Muscle layer of colon (tissue), 2 donors: ENCODE results near the gene NUAK2.
A peak's percentile ranks its signal among the peaks of the same experiment; 100 is the strongest.

Experiments
- H3K27ac ChIP-seq: one replicate; pipeline ENCODE4 v1.7.0; 2013; ENCODE audit warnings: low read depth, mild to moderate bottlenecking, low read length, moderate library complexity
- H3K27me3 ChIP-seq, 2 donors: one replicate each; pipeline ENCODE4 v1.7.0; 2013; ENCODE audit warnings: low read length in 2 of 2, mild to moderate bottlenecking in 2 of 2; ENCODE audit not compliant: insufficient read depth in 2 of 2, control insufficient read depth in 1 of 2
- H3K36me3 ChIP-seq: one replicate; pipeline ENCODE4 v1.7.0; 2013; ENCODE audit warnings: mild to moderate bottlenecking, low read length; ENCODE audit not compliant: insufficient read depth
- H3K4me1 ChIP-seq: one replicate; pipeline ENCODE4 v1.7.0; 2013; ENCODE audit warnings: mild to moderate bottlenecking, low read length; ENCODE audit not compliant: insufficient read depth
- H3K4me3 ChIP-seq, 2 donors: one replicate each; pipeline ENCODE4 v1.7.0; 2013; ENCODE audit warnings: low read length in 2 of 2, low read depth in 1 of 2, mild to moderate bottlenecking in 1 of 2, moderate library complexity in 1 of 2
- H3K9ac ChIP-seq: one replicate; pipeline ENCODE4 v1.7.0; 2013; ENCODE audit warnings: low read length
- H3K9me3 ChIP-seq: one replicate; pipeline ENCODE4 v1.7.0; 2013; ENCODE audit warnings: mild to moderate bottlenecking, low read length
- donor health status: abdominal sarcoma.
- donor health status: Adenocarcinoma of cecum.

NUAK2 gene

DNA sequence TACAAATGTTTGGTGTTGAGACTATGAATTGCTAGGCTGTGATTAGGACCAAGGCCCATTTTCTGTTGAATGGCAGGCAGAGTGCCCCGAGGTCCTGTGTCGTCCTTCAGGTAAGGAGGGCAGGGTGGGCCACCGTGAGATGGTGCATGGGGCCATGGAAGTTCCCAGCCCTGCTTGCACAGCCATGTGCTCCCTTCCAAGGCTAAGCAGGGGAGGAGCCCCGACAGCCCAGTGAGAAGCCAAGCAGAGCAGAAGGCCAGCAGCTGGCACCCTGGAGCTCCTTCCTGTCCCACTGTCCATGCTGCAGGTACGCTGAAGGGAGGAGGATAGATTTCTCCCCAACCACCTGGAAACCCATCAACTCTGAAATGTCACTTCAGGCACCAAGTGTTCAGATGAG is 8.2 kb upstream of the NUAK2 start:
- no peaks in the 10 kb centered on the region for H3K9me3 ChIP-seq
- no peak overlapping the region for H3K9ac ChIP-seq
- H3K27me3 ChIP-seq = no peaks in the 10 kb centered on the region
- H3K4me3 ChIP-seq = no peak overlapping the region
- H3K4me1 ChIP-seq = no peaks in the 10 kb centered on the region
- no peak overlapping the region for H3K27ac ChIP-seq
- H3K36me3 ChIP-seq = no peaks in the 10 kb centered on the region

DNA sequence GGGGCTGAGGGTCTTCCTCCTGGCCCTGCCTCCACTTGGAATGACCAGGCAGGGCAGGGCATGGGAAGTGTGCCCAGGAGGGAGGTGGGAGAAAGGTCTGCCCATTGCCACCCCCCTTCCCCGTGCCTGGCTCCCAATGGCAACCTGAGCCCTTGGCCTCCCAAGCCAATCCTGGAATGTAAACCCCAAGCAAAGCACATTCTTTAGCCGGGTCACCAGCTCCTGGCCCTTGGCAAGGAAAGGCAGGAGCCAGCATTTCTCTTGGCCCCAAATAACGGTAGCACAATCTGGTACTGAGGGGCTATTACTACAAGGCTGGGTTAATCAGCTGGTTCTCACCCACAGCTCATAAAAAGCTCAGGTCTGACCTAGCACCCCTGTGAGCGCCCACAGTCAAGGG is 6.9 kb upstream of the NUAK2 start:
- no peak overlapping the region for H3K27ac ChIP-seq
- no peaks in the 10 kb centered on the region for H3K36me3 ChIP-seq
- no peaks in the 10 kb centered on the region for H3K4me1 ChIP-seq
- H3K9me3 ChIP-seq = no peaks in the 10 kb centered on the region
- no peak overlapping the region for H3K4me3 ChIP-seq
- no peaks in the 10 kb centered on the region for H3K27me3 ChIP-seq
- H3K9ac ChIP-seq = no peak overlapping the region

DNA sequence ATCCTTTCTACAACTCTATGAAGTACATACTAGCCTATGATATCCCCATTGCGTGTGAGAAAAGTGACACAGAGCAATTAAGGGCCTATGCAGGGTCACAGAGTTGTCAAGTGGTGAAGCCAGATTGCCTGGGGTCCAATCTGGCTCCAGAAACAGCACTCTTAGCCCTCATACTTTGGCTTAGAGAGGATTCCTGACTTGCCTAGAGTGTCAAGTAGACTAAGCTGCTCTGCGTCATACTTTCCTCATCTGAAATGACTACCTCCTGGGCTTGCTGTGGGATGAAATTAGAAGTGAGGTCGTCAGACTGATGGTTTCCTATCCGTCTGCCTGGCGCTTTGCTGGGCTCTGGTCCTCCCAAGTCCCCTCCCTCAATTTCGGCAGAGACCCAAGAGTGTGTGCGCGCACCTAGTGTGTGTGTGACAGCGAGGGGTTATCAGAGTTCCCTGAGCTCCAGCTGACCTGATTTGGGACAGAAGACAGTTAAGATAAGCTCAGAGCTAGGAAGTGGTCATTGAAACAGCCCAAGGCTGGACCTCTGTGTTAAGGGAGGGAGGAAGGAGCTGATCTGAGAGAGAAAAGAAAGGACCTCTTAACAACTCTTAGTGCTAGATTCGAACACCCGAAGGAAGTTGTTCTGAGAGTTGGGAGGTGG is 5.4 kb upstream of the NUAK2 start:
- H3K9me3 ChIP-seq = no peaks in the 10 kb centered on the region
- no peaks in the 10 kb centered on the region for H3K4me1 ChIP-seq
- no peaks in the 10 kb centered on the region for H3K27me3 ChIP-seq
- no peaks in the 10 kb centered on the region for H3K36me3 ChIP-seq
- H3K27ac ChIP-seq = no peak overlapping the region
- H3K9ac ChIP-seq = no peak overlapping the region
- no peak overlapping the region for H3K4me3 ChIP-seq

DNA sequence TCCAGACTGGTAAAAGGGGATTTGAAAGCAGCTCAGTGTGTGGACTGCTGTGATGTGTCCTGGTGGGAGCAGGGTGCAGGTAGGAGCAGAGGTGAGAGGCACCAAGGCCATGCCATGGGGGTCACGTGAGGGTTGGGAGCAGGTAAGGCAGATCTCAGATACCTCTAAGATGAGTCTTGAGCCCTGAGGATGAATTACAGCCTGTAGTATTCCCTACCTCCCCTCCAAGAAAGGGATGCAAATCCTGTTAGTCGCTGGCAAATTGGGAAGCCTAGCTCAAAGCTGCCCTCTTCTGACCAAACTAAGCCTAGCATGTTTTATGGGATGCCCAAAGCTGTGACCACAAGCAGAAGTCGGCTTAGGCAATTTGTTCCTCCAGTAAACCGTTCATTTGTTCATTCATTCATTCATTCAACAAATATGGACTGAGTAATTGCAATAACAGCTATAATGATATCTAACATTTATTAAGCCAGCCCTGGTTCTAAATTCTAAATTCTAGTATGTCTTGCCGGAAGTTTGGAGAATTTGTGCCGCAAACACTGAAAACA is 3.9 kb upstream of the NUAK2 start:
- Histone ChIP-seq H3K9ac (no peak overlapping the region), H3K27ac (no peak overlapping the region), H3K9me3 (no peaks in the 10 kb centered on the region), H3K4me1 (no peaks in the 10 kb centered on the region), H3K27me3 (no peaks in the 10 kb centered on the region), H3K36me3 (no peaks in the 10 kb centered on the region), H3K4me3 (no peak overlapping the region)

DNA sequence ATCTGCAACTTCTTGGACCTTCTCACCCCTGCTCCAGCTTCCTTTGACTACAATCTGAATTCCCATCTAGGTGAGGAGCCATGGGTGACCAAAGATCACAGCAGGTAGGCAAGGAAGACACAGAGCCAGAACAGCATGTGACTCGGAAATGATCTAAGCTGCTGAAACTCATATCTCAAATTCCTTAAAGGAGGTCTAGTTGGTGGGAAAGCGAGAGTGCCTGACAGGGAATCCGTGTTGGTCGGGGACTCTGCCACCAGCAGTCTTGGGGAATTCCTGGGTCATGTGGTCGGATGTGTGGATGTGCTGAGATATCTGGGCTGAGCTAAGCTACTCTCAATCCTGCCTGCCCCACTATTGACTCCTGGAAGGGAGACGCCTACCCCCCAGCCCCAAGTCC is 3.2 kb upstream of the NUAK2 start:
- Histone ChIP-seq H3K9me3 (no peaks in the 10 kb centered on the region), H3K9ac (no peak overlapping the region), H3K27ac (no peak overlapping the region), H3K4me3 (no peak overlapping the region), H3K27me3 (no peaks in the 10 kb centered on the region), H3K4me1 (peaks cover 2% of the 10 kb centered on the region), H3K36me3 (no peaks in the 10 kb centered on the region)

GRCh38 chr1:205323794-205324193 is 2.2 kb upstream of the NUAK2 start:
- no peak overlapping the region for H3K27ac ChIP-seq
- no peak overlapping the region for H3K9ac ChIP-seq
- H3K27me3 ChIP-seq = no peaks in the 10 kb centered on the region
- H3K4me3 ChIP-seq = no peak overlapping the region
- no peaks in the 10 kb centered on the region for H3K9me3 ChIP-seq
- peaks cover 12% of the 10 kb centered on the region for H3K4me1 ChIP-seq
- no peaks in the 10 kb centered on the region for H3K36me3 ChIP-seq

DNA sequence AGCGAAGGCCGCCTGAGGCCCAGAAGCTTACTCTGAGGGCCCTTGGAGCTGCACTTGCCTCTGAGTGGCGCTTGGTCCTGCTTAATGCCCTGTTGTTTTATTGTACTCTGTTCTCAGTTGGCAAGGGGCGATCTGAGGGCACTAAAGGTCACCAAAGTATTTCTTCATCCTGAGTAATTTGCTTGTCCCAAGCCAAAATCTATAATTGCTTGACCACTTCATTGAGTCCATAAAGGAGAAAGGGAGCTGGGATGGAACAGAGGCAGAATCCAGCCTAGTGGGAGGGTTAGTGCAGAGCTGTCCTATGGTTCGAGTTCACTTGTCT is 376 bp upstream of the NUAK2 start:
- Histone ChIP-seq H3K4me3 (peak overlapping the region in 1 of 2 donors; percentile 74), H3K27me3 (no peaks in the 10 kb centered on the region), H3K4me1 (peaks cover 27% of the 10 kb centered on the region), H3K27ac (no peak overlapping the region), H3K36me3 (no peaks in the 10 kb centered on the region), H3K9ac (no peak overlapping the region), H3K9me3 (no peaks in the 10 kb centered on the region)

- Histone ChIP-seq H3K27me3 (no peaks in the 10 kb centered on the region), H3K4me1 (peaks cover 27% of the 10 kb centered on the region)
Observed at GRCh38 chr1:205319081-205320018, 2.2 kb downstream of the NUAK2 start.

DNA sequence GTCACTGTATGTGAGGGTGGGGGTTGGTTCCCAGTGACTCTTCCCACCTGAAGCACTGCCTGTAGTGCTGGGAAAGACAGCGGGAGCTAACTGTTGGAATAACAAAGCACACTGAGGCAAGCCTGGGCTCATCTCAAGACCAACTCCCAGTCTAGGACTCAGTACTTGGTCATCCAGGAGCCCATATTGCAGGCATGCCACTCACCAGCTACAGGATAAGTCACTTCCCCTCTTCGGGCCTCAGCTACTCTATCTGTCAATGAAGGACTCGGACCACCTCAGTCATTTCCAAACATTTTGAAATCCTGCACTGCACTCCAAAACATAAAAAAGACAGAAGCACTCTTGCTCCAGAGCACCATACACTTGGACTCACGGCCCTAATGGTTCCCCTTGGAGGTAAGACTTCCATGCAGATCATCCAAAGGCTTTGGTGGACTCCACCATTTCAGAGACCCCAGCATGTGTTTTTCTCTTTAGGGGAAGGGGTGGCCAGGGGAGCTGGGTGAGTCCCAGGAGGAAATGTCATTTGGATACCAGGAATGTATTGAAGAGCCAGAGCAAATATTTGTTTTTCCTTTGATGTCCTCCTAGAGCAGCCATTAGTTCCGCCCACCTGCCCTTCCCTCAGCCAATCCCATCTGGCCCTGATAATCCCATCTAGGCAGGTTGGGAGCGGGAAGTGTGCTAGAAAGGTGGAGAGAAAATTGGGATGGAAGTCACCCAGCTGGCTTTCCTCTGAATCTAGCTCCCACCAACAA is 3.1 kb downstream of the NUAK2 start:
- Histone ChIP-seq H3K9me3 (no peaks in the 10 kb centered on the region), H3K36me3 (no peaks in the 10 kb centered on the region), H3K9ac (no peak overlapping the region), H3K27me3 (no peaks in the 10 kb centered on the region), H3K4me3 (no peak overlapping the region), H3K27ac (no peak overlapping the region), H3K4me1 (peaks cover 30% of the 10 kb centered on the region)

More at GRCh38 chr1:205319081-205320018, 2.2 kb downstream of the NUAK2 start:
- no peaks in the 10 kb centered on the region for H3K9me3 ChIP-seq
- H3K36me3 ChIP-seq = no peaks in the 10 kb centered on the region
- H3K27ac ChIP-seq = no peak overlapping the region
- no peak overlapping the region for H3K9ac ChIP-seq
- H3K4me3 ChIP-seq = peak overlapping the region in 1 of 2 donors; percentile 13

DNA sequence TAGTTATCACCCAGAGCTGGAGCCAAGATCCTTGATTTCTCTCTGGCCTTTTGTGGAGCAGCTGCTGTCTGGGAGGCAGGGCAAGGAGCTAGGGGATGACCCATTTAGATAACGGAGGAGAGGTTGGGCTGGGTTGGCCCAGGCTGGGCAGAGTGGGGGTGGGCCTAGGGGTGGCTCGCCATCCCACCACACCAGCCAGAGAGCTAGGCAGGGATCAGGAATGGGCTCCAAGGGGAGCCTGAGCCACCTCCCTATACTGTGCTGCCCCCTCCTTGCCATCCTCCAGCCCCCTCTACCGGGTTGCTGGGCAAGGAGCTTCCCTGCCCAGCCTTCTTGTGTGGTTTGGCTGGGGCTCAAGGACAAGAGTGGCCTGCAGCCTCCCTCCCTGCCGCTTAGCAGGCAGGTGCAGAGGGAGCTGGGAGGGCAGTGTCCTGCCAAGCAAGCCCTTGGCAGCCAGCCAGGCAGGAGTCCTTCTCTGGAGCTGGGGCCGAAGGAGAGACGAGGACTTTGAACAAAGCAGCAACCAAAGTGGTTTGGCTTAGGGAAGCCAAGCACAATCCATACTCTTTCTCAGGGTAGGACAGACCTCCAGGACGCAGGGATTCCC is 4.1 kb downstream of the NUAK2 start:
- peaks cover 30% of the 10 kb centered on the region for H3K4me1 ChIP-seq
- H3K9ac ChIP-seq = no peak overlapping the region
- H3K9me3 ChIP-seq = no peaks in the 10 kb centered on the region
- H3K27ac ChIP-seq = no peak overlapping the region
- H3K36me3 ChIP-seq = no peaks in the 10 kb centered on the region
- no peak overlapping the region for H3K4me3 ChIP-seq
- H3K27me3 ChIP-seq = no peaks in the 10 kb centered on the region

GRCh38 chr1:205316161-205316566 is 5.4 kb downstream of the NUAK2 start:
- Histone ChIP-seq H3K4me1 (peaks cover 30% of the 10 kb centered on the region), H3K27ac (no peak overlapping the region), H3K9me3 (no peaks in the 10 kb centered on the region), H3K36me3 (no peaks in the 10 kb centered on the region), H3K27me3 (no peaks in the 10 kb centered on the region), H3K9ac (no peak overlapping the region), H3K4me3 (no peak overlapping the region)
